ENCODE results near the gene EXOC3L4.

The EXOC3L4 gene

GRCh38 chr14:103110681-103111231, 16.2 kb downstream of the EXOC3L4 start:
- H3K27ac ChIP-seq (ENCODE audit: low read depth, low read length) = no peak overlapping the region
- H3K9ac ChIP-seq (ENCODE audit: low read length) = no peak overlapping the region
- H3K18ac ChIP-seq (ENCODE audit: low read length) = peak overlapping the region; percentile 63
- WGBS (ENCODE audit: extremely low coverage, insufficient coverage, low lambda C conversion rate) = no CpG with 5 or more reads among the region's 14 CpGs
- no peak for DNase-seq
- H3K79me1 ChIP-seq (ENCODE audit: low read length) = no peaks in the 10 kb centered on the region
- H3K4ac ChIP-seq (ENCODE audit: low read depth, low read length) = no peak overlapping the region
- H2BK5ac ChIP-seq (ENCODE audit: low read length) = no peak overlapping the region
- no peak overlapping the region for H3K23ac ChIP-seq (ENCODE audit: low read length)
- no peak overlapping the region for H2AK5ac ChIP-seq (ENCODE audit: low read length)
- peak overlapping the region; percentile 29 for H3K56ac ChIP-seq (ENCODE audit: low read length)
- H3K4me3 ChIP-seq (ENCODE audit: low read length) = no peak overlapping the region
- H4K8ac ChIP-seq (ENCODE audit: low read depth, low read length) = no peak overlapping the region
- H2BK15ac ChIP-seq (replicated peaks; ENCODE audit: low read depth) = no peak overlapping the region
- H3K4me2 ChIP-seq (ENCODE audit: low read length) = no peak overlapping the region
- H3K36me3 ChIP-seq (ENCODE audit: control insufficient read depth, insufficient read depth, low read length) = no peaks in the 10 kb centered on the region
- no peak overlapping the region for H2BK120ac ChIP-seq (ENCODE audit: low read depth, low read length)
- no peaks in the 10 kb centered on the region for H3K27me3 ChIP-seq (ENCODE audit: insufficient read depth, low read length, poor library complexity)
- H3K79me2 ChIP-seq (ENCODE audit: control insufficient read depth, insufficient read depth, low read length) = no peaks in the 10 kb centered on the region
- H3K4me1 ChIP-seq (ENCODE audit: control insufficient read depth, low read depth, low read length) = peaks cover 3% of the 10 kb centered on the region
- H4K5ac ChIP-seq (ENCODE audit: low read length) = no peak overlapping the region

GRCh38 chr14:103111232-103111868, 16.8 kb downstream of the EXOC3L4 start:
- no peaks in the 10 kb centered on the region for H3K79me2 ChIP-seq (ENCODE audit: control insufficient read depth, insufficient read depth, low read length)
- peak overlapping the region; percentile 25 for H3K56ac ChIP-seq (ENCODE audit: low read length)
- H3K36me3 ChIP-seq (ENCODE audit: control insufficient read depth, insufficient read depth, low read length) = no peaks in the 10 kb centered on the region
- no peak overlapping the region for H2BK120ac ChIP-seq (ENCODE audit: low read depth, low read length)
- H2AK5ac ChIP-seq (ENCODE audit: low read length) = no peak overlapping the region
- no peak overlapping the region for H3K18ac ChIP-seq (ENCODE audit: low read length)
- no peak overlapping the region for H3K4me2 ChIP-seq (ENCODE audit: low read length)
- H3K9ac ChIP-seq (ENCODE audit: low read length) = no peak overlapping the region
- no peaks in the 10 kb centered on the region for H3K27me3 ChIP-seq (ENCODE audit: insufficient read depth, low read length, poor library complexity)
- no peak overlapping the region for H2BK15ac ChIP-seq (replicated peaks; ENCODE audit: low read depth)
- H4K5ac ChIP-seq (ENCODE audit: low read length) = no peak overlapping the region
- no peaks in the 10 kb centered on the region for H3K79me1 ChIP-seq (ENCODE audit: low read length)
- H3K27ac ChIP-seq (ENCODE audit: low read depth, low read length) = no peak overlapping the region
- no CpG with 5 or more reads among the region's 6 CpGs for WGBS (ENCODE audit: extremely low coverage, insufficient coverage, low lambda C conversion rate)
- H4K8ac ChIP-seq (ENCODE audit: low read depth, low read length) = no peak overlapping the region
- H3K4ac ChIP-seq (ENCODE audit: low read depth, low read length) = no peak overlapping the region
- peaks cover 3% of the 10 kb centered on the region for H3K4me1 ChIP-seq (ENCODE audit: control insufficient read depth, low read depth, low read length)
- no peak for DNase-seq
- H3K4me3 ChIP-seq (ENCODE audit: low read length) = no peak overlapping the region
- no peak overlapping the region for H3K23ac ChIP-seq (ENCODE audit: low read length)
- H2BK5ac ChIP-seq (ENCODE audit: low read length) = no peak overlapping the region

- no peak overlapping the region for H2BK120ac ChIP-seq (ENCODE audit: low read depth, low read length)
- peaks cover 3% of the 10 kb centered on the region for H3K4me1 ChIP-seq (ENCODE audit: control insufficient read depth, low read depth, low read length)
- no peak overlapping the region for H2BK5ac ChIP-seq (ENCODE audit: low read length)
- H3K79me2 ChIP-seq (ENCODE audit: control insufficient read depth, insufficient read depth, low read length) = no peaks in the 10 kb centered on the region
- H3K79me1 ChIP-seq (ENCODE audit: low read length) = no peaks in the 10 kb centered on the region
- no peak overlapping the region for H3K18ac ChIP-seq (ENCODE audit: low read length)
- H3K27me3 ChIP-seq (ENCODE audit: insufficient read depth, low read length, poor library complexity) = no peaks in the 10 kb centered on the region
- no peak overlapping the region for H3K4me3 ChIP-seq (ENCODE audit: low read length)
- no peak for DNase-seq
- no peak overlapping the region for H2BK15ac ChIP-seq (replicated peaks; ENCODE audit: low read depth)
- no peak overlapping the region for H3K4me2 ChIP-seq (ENCODE audit: low read length)
- H3K4ac ChIP-seq (ENCODE audit: low read depth, low read length) = no peak overlapping the region
- no peaks in the 10 kb centered on the region for H3K36me3 ChIP-seq (ENCODE audit: control insufficient read depth, insufficient read depth, low read length)
- no peak overlapping the region for H4K8ac ChIP-seq (ENCODE audit: low read depth, low read length)
- WGBS (ENCODE audit: extremely low coverage, insufficient coverage, low lambda C conversion rate) = no CpG with 5 or more reads among the region's 11 CpGs
- H3K27ac ChIP-seq (ENCODE audit: low read depth, low read length) = no peak overlapping the region
- no peak overlapping the region for H3K56ac ChIP-seq (ENCODE audit: low read length)
- H3K9ac ChIP-seq (ENCODE audit: low read length) = no peak overlapping the region
- H2AK5ac ChIP-seq (ENCODE audit: low read length) = no peak overlapping the region
- no peak overlapping the region for H3K23ac ChIP-seq (ENCODE audit: low read length)
- H4K5ac ChIP-seq (ENCODE audit: low read length) = no peak overlapping the region
These were observed 18.1 kb downstream of the EXOC3L4 start for GRCh38 chr14:103112400-103113243.

GRCh38 chr14:103113303-103113702, 18.8 kb downstream of the EXOC3L4 start:
- no peak for DNase-seq
- WGBS (ENCODE audit: extremely low coverage, insufficient coverage, low lambda C conversion rate) = no CpG with 5 or more reads among the region's 5 CpGs
- Histone ChIP-seq H2BK120ac (ENCODE audit: low read depth, low read length) (no peak overlapping the region), H3K27me3 (ENCODE audit: insufficient read depth, low read length, poor library complexity) (no peaks in the 10 kb centered on the region), H2BK5ac (ENCODE audit: low read length) (no peak overlapping the region), H3K27ac (ENCODE audit: low read depth, low read length) (no peak overlapping the region), H3K36me3 (ENCODE audit: control insufficient read depth, insufficient read depth, low read length) (no peaks in the 10 kb centered on the region), H3K9ac (ENCODE audit: low read length) (no peak overlapping the region), H3K79me2 (ENCODE audit: control insufficient read depth, insufficient read depth, low read length) (no peaks in the 10 kb centered on the region), H2BK15ac (replicated peaks; ENCODE audit: low read depth) (no peak overlapping the region), H3K4me1 (ENCODE audit: control insufficient read depth, low read depth, low read length) (peaks cover 3% of the 10 kb centered on the region), H3K4ac (ENCODE audit: low read depth, low read length) (no peak overlapping the region), H3K79me1 (ENCODE audit: low read length) (no peaks in the 10 kb centered on the region), H3K18ac (ENCODE audit: low read length) (no peak overlapping the region), H4K5ac (ENCODE audit: low read length) (no peak overlapping the region), H3K23ac (ENCODE audit: low read length) (no peak overlapping the region), H2AK5ac (ENCODE audit: low read length) (no peak overlapping the region), H4K8ac (ENCODE audit: low read depth, low read length) (no peak overlapping the region), H3K4me2 (ENCODE audit: low read length) (no peak overlapping the region), H3K56ac (ENCODE audit: low read length) (no peak overlapping the region), H3K4me3 (ENCODE audit: low read length) (no peak overlapping the region)

GRCh38 chr14:103113774-103114173, 19.2 kb downstream of the EXOC3L4 start:
- H3K79me2 ChIP-seq (ENCODE audit: control insufficient read depth, insufficient read depth, low read length) = no peaks in the 10 kb centered on the region
- no peaks in the 10 kb centered on the region for H3K79me1 ChIP-seq (ENCODE audit: low read length)
- H3K27me3 ChIP-seq (ENCODE audit: insufficient read depth, low read length, poor library complexity) = no peaks in the 10 kb centered on the region
- no CpG with 5 or more reads among the region's 13 CpGs for WGBS (ENCODE audit: extremely low coverage, insufficient coverage, low lambda C conversion rate)
- H3K36me3 ChIP-seq (ENCODE audit: control insufficient read depth, insufficient read depth, low read length) = no peaks in the 10 kb centered on the region
- no peak for DNase-seq
- no peak overlapping the region for H3K18ac ChIP-seq (ENCODE audit: low read length)
- H4K5ac ChIP-seq (ENCODE audit: low read length) = no peak overlapping the region
- H2BK5ac ChIP-seq (ENCODE audit: low read length) = no peak overlapping the region
- no peak overlapping the region for H3K4ac ChIP-seq (ENCODE audit: low read depth, low read length)
- no peaks in the 10 kb centered on the region for H3K4me1 ChIP-seq (ENCODE audit: control insufficient read depth, low read depth, low read length)
- no peak overlapping the region for H3K9ac ChIP-seq (ENCODE audit: low read length)
- H3K56ac ChIP-seq (ENCODE audit: low read length) = no peak overlapping the region
- no peak overlapping the region for H2AK5ac ChIP-seq (ENCODE audit: low read length)
- H3K4me3 ChIP-seq (ENCODE audit: low read length) = no peak overlapping the region
- H2BK15ac ChIP-seq (replicated peaks; ENCODE audit: low read depth) = no peak overlapping the region
- no peak overlapping the region for H3K23ac ChIP-seq (ENCODE audit: low read length)
- H4K8ac ChIP-seq (ENCODE audit: low read depth, low read length) = no peak overlapping the region
- no peak overlapping the region for H3K27ac ChIP-seq (ENCODE audit: low read depth, low read length)
- H3K4me2 ChIP-seq (ENCODE audit: low read length) = no peak overlapping the region
- H2BK120ac ChIP-seq (ENCODE audit: low read depth, low read length) = no peak overlapping the region
